CD4-positive, alpha-beta T cell treated with Interleukin-10 for 1 hour (primary cell): Measurements from ENCODE around the gene BAHCC1.

Experiments
- DNase-seq: peaks from one replicate; pipeline ENCODE4 v3.0.0-alpha.2; 2020

BAHCC1 gene

GRCh38 chr17:81368161-81369022 lies 26.9 kb upstream of the BAHCC1 start:
- no peak for DNase-seq

- no peak for DNase-seq
Measured at GRCh38 chr17:81370294-81370693, 25.0 kb upstream of the BAHCC1 start.

- no peak for DNase-seq
Measured at GRCh38 chr17:81371910-81372760, 23.1 kb upstream of the BAHCC1 start.

- no peak for DNase-seq
Measured at GRCh38 chr17:81373536-81374160, 21.6 kb upstream of the BAHCC1 start.

GRCh38 chr17:81374890-81375289 lies 20.4 kb upstream of the BAHCC1 start:
- no peak for DNase-seq

- DNase-seq, result no peak
Measured at GRCh38 chr17:81376946-81377714, 18.1 kb upstream of the BAHCC1 start.

- no peak for DNase-seq
Measured at GRCh38 chr17:81378941-81379511, 16.2 kb upstream of the BAHCC1 start.

- DNase-seq, result no peak
Measured at GRCh38 chr17:81379523-81379942, 15.7 kb upstream of the BAHCC1 start.

GRCh38 chr17:81380131-81380530 lies 15.1 kb upstream of the BAHCC1 start:
- DNase-seq, result no peak

- DNase-seq, result no peak
Measured at GRCh38 chr17:81380666-81381518, 14.4 kb upstream of the BAHCC1 start.

GRCh38 chr17:81381632-81382577 lies 13.4 kb upstream of the BAHCC1 start:
- DNase-seq, result peak; percentile 45

- no peak for DNase-seq
Measured at GRCh38 chr17:81382851-81383250, 12.4 kb upstream of the BAHCC1 start.

- no peak for DNase-seq
Measured at GRCh38 chr17:81383504-81384421, 11.5 kb upstream of the BAHCC1 start.

GRCh38 chr17:81384929-81385319 lies 10.3 kb upstream of the BAHCC1 start:
- DNase-seq, result no peak

- DNase-seq, result no peak
Measured at GRCh38 chr17:81385320-81386111, 9.7 kb upstream of the BAHCC1 start.

- DNase-seq, result no peak
Measured at GRCh38 chr17:81386141-81386645, 9.1 kb upstream of the BAHCC1 start.

GRCh38 chr17:81386646-81387099 lies 8.6 kb upstream of the BAHCC1 start:
- DNase-seq, result no peak
